ENCODE measurements around the gene SLC39A11.
"Not testable (repeated sequence)": the region's sequence is repeated elsewhere in the genome, so short reads cannot be mapped to it uniquely, and the experiment has no call there.

Gene SLC39A11

GRCh38 chr17:73062726-73063125 is 29.8 kb downstream of the SLC39A11 start:
- no peak for TF ChIP-seq CTCF (IDR thresholded peaks at IDR 0.05; ENCODE audit: extremely low read depth, insufficient read depth, missing control alignments)
- DNase-seq (ENCODE audit: low spot score), result no peak
- in situ Hi-C loops (cut with MboI; ENCODE audit: low pct_unique_long_range_greater_than_20kb, low sequenced_read_pairs, unreplicated experiment), result no loop called here

- no peak for DNase-seq (ENCODE audit: low spot score)
- no peak for TF ChIP-seq CTCF (IDR thresholded peaks at IDR 0.05; ENCODE audit: extremely low read depth, insufficient read depth, missing control alignments)
- in situ Hi-C loops (cut with MboI; ENCODE audit: low pct_unique_long_range_greater_than_20kb, low sequenced_read_pairs, unreplicated experiment), result no loop called here
Measured at GRCh38 chr17:73061161-73061560, 31.3 kb downstream of the SLC39A11 start.

GRCh38 chr17:73060721-73061120 is 31.8 kb downstream of the SLC39A11 start:
- DNase-seq (ENCODE audit: low spot score), result no peak
- in situ Hi-C loops (cut with MboI; ENCODE audit: low pct_unique_long_range_greater_than_20kb, low sequenced_read_pairs, unreplicated experiment), result no loop called here
- no peak for TF ChIP-seq CTCF (IDR thresholded peaks at IDR 0.05; ENCODE audit: extremely low read depth, insufficient read depth, missing control alignments)

GRCh38 chr17:73059713-73060112 is 32.8 kb downstream of the SLC39A11 start:
- DNase-seq (ENCODE audit: low spot score); in situ Hi-C loops (cut with MboI; ENCODE audit: low pct_unique_long_range_greater_than_20kb, low sequenced_read_pairs, unreplicated experiment): not testable (repeated sequence)

GRCh38 chr17:73058022-73058421 is 34.5 kb downstream of the SLC39A11 start:
- no peak for DNase-seq (ENCODE audit: low spot score)
- in situ Hi-C loops (cut with MboI; ENCODE audit: low pct_unique_long_range_greater_than_20kb, low sequenced_read_pairs, unreplicated experiment), result no loop called here
- TF ChIP-seq CTCF (IDR thresholded peaks at IDR 0.05; ENCODE audit: extremely low read depth, insufficient read depth, missing control alignments), result no peak

GRCh38 chr17:73057196-73057595 is 35.3 kb downstream of the SLC39A11 start:
- in situ Hi-C loops (cut with MboI; ENCODE audit: low pct_unique_long_range_greater_than_20kb, low sequenced_read_pairs, unreplicated experiment), result no loop called here
- no peak for DNase-seq (ENCODE audit: low spot score)
- TF ChIP-seq CTCF (IDR thresholded peaks at IDR 0.05; ENCODE audit: extremely low read depth, insufficient read depth, missing control alignments), result no peak

- in situ Hi-C loops (cut with MboI; ENCODE audit: low pct_unique_long_range_greater_than_20kb, low sequenced_read_pairs, unreplicated experiment), result no loop called here
- no peak for DNase-seq (ENCODE audit: low spot score)
- no peak for TF ChIP-seq CTCF (IDR thresholded peaks at IDR 0.05; ENCODE audit: extremely low read depth, insufficient read depth, missing control alignments)
Measured at GRCh38 chr17:73052923-73053322, 39.6 kb downstream of the SLC39A11 start.
